Subcutaneous abdominal adipose tissue (tissue), 5 donors: ENCODE data around the gene SAMMSON.

Experiments used
- H3K27ac ChIP-seq: one replicate; pipeline ENCODE4 v1.7.0; 2013; ENCODE audit warnings: low read depth, mild to moderate bottlenecking, inconsistent platforms, low read length, moderate library complexity
- H3K27me3 ChIP-seq, 5 donors: one replicate each; pipeline ENCODE4 v1.7.0; 2013; ENCODE audit warnings: low read length in 5 of 5, inconsistent platforms in 1 of 5; ENCODE audit not compliant: control insufficient read depth in 5 of 5, insufficient read depth in 4 of 5
- H3K36me3 ChIP-seq, 5 donors: one replicate each; pipeline ENCODE4 v1.7.0; 2013; ENCODE audit warnings: low read length in 5 of 5; ENCODE audit not compliant: control insufficient read depth in 5 of 5, insufficient read depth in 5 of 5
- H3K4me1 ChIP-seq, 5 donors: one replicate each; pipeline ENCODE4 v1.7.0; 2013; ENCODE audit warnings: low read length in 5 of 5, mild to moderate bottlenecking in 3 of 5, moderate library complexity in 1 of 5; ENCODE audit not compliant: control insufficient read depth in 5 of 5, insufficient read depth in 5 of 5
- H3K4me3 ChIP-seq, 5 donors: one replicate each; pipeline ENCODE4 v1.7.0; 2013; ENCODE audit warnings: low read length in 5 of 5, low read depth in 1 of 5
- H3K9ac ChIP-seq, 5 donors: one replicate each; pipeline ENCODE4 v1.7.0; 2013; ENCODE audit warnings: low read length in 5 of 5, mild to moderate bottlenecking in 4 of 5, moderate library complexity in 3 of 5
- H3K9me3 ChIP-seq, 5 donors: one replicate each; pipeline ENCODE4 v1.7.0; 2013; ENCODE audit warnings: low read length in 5 of 5; ENCODE audit not compliant: control insufficient read depth in 5 of 5
- donor health status: healthy.
- donor health status: healthy.
- donor health status: healthy.
- donor health status: healthy.
- donor health status: healthy.

SAMMSON gene

GRCh38 chr3:70097084-70097483 is 97.6 kb downstream of the SAMMSON start:
- Histone ChIP-seq H3K4me1 (no peaks in the 10 kb centered on the region), H3K36me3 (no peaks in the 10 kb centered on the region), H3K9me3 (no peaks in the 10 kb centered on the region), H3K27me3 (no peaks in the 10 kb centered on the region), H3K27ac (no peak overlapping the region), H3K9ac (no peak overlapping the region), H3K4me3 (no peak overlapping the region)

- Histone ChIP-seq H3K27ac (no peak overlapping the region), H3K9me3 (no peaks in the 10 kb centered on the region)
These were observed 108.5 kb downstream of the SAMMSON start for GRCh38 chr3:70108072-70108471.

GRCh38 chr3:70108546-70108945 is 109.0 kb downstream of the SAMMSON start:
- Histone ChIP-seq H3K36me3 (no peaks in the 10 kb centered on the region), H3K4me1 (no peaks in the 10 kb centered on the region), H3K27ac (no peak overlapping the region), H3K9me3 (no peaks in the 10 kb centered on the region), H3K9ac (no peak overlapping the region), H3K27me3 (peaks cover 0 to 6% (median 0%) of the 10 kb centered on the region in 5 donors), H3K4me3 (no peak overlapping the region)

More at GRCh38 chr3:70108072-70108471, 108.5 kb downstream of the SAMMSON start:
- Histone ChIP-seq H3K4me1 (no peaks in the 10 kb centered on the region), H3K36me3 (no peaks in the 10 kb centered on the region), H3K9ac (no peak overlapping the region), H3K4me3 (no peak overlapping the region), H3K27me3 (peaks cover 0 to 6% (median 0%) of the 10 kb centered on the region in 5 donors)

GRCh38 chr3:70110066-70110465 is 110.5 kb downstream of the SAMMSON start:
- no peaks in the 10 kb centered on the region for H3K36me3 ChIP-seq

GRCh38 chr3:70111411-70111810 is 111.9 kb downstream of the SAMMSON start:
- H3K9me3 ChIP-seq, result no peaks in the 10 kb centered on the region
- H3K36me3 ChIP-seq, result no peaks in the 10 kb centered on the region
- no peak overlapping the region for H3K4me3 ChIP-seq
- H3K4me1 ChIP-seq, result no peaks in the 10 kb centered on the region
- H3K9ac ChIP-seq, result no peak overlapping the region
- H3K27me3 ChIP-seq, result peaks cover 0 to 6% (median 0%) of the 10 kb centered on the region in 5 donors
- no peak overlapping the region for H3K27ac ChIP-seq

More at GRCh38 chr3:70110066-70110465, 110.5 kb downstream of the SAMMSON start:
- Histone ChIP-seq H3K4me1 (no peaks in the 10 kb centered on the region), H3K4me3 (no peak overlapping the region), H3K9ac (no peak overlapping the region), H3K9me3 (no peaks in the 10 kb centered on the region), H3K27ac (no peak overlapping the region), H3K27me3 (peaks cover 0 to 6% (median 0%) of the 10 kb centered on the region in 5 donors)

GRCh38 chr3:70112751-70113150 is 113.2 kb downstream of the SAMMSON start:
- Histone ChIP-seq H3K4me3 (no peak overlapping the region), H3K4me1 (no peaks in the 10 kb centered on the region), H3K9ac (no peak overlapping the region), H3K27me3 (peaks cover 0 to 6% (median 0%) of the 10 kb centered on the region in 5 donors), H3K9me3 (no peaks in the 10 kb centered on the region), H3K27ac (no peak overlapping the region), H3K36me3 (no peaks in the 10 kb centered on the region)

- Histone ChIP-seq H3K4me1 (no peaks in the 10 kb centered on the region), H3K4me3 (no peak overlapping the region), H3K27me3 (peaks cover 0 to under 1% (median 0%) of the 10 kb centered on the region in 5 donors), H3K27ac (no peak overlapping the region), H3K9me3 (no peaks in the 10 kb centered on the region), H3K36me3 (no peaks in the 10 kb centered on the region), H3K9ac (no peak overlapping the region)
These were observed 114.9 kb downstream of the SAMMSON start for GRCh38 chr3:70114431-70114830.

- no peaks in the 10 kb centered on the region for H3K4me1 ChIP-seq
- H3K9me3 ChIP-seq, result no peaks in the 10 kb centered on the region
- no peaks in the 10 kb centered on the region for H3K27me3 ChIP-seq
- H3K27ac ChIP-seq, result no peak overlapping the region
- no peak overlapping the region for H3K9ac ChIP-seq
- no peak overlapping the region for H3K4me3 ChIP-seq
- H3K36me3 ChIP-seq, result no peaks in the 10 kb centered on the region
These were observed 120.3 kb downstream of the SAMMSON start for GRCh38 chr3:70119879-70120278.
